Panc1 (cell line): ENCODE results near the gene THUMPD3. TPM values are rescaled to one million over a fixed set of nuclear protein-coding genes. Genes with fewer than 3 reads are reported as not detected.

Experiments used
- ATAC-seq: fragments of 200-7000 bp; cut with Tn5 transposase; 2 replicates; pipeline ENCODE4 v1.9.1; 2020; ENCODE audit warnings: mild to moderate bottlenecking, moderate library complexity
- BruUV-seq: library from RNA; stranded (reverse); fragments of 400-500 nt; replicated peaks from 2 replicates; lab custom pipeline; 2021; lab: Mats Ljungman, UMichigan
- CTCF ChIA-PET: fragments of 300-600 bp; sonication (Branson Sonifier 250); formaldehyde crosslinking; loops from one replicate; lab custom pipeline; 2022; ENCODE audit warnings: antibody characterized with exemption; lab: Charles Lee
- POLR2A ChIA-PET: fragments of 300-600 bp; sonication (Branson Sonifier 250); formaldehyde crosslinking; loops from one replicate; lab custom pipeline; 2022; ENCODE audit warnings: antibody characterized with exemption; lab: Charles Lee
- DNase-seq: peaks from one replicate; pipeline ENCODE4 v3.0.0-alpha.2; 2010; ENCODE audit warnings: low read depth, low spot score
- H3K27ac ChIP-seq: 2 replicates; pipeline ENCODE4 v1.5.1; 2011; ENCODE audit warnings: mild to moderate bottlenecking, low read length, inconsistent platforms
- H3K27me3 ChIP-seq: fragments of 200-500 bp; sonication (Bioruptor generic); 2 replicates; pipeline ENCODE4 v1.6.0; 2014; ENCODE audit warnings: low read length, inconsistent platforms; ENCODE audit not compliant: control insufficient read depth, insufficient read depth
- H3K36me3 ChIP-seq: fragments of 200-500 bp; sonication (Bioruptor generic); 2 replicates; pipeline ENCODE4 v1.5.1; 2014; ENCODE audit warnings: inconsistent platforms, mild to moderate bottlenecking, low read length, moderate library complexity; ENCODE audit not compliant: control insufficient read depth, insufficient read depth
- H3K4me1 ChIP-seq: 2 replicates; pipeline ENCODE4 v1.5.1; 2011; ENCODE audit warnings: inconsistent platforms, mild to moderate bottlenecking, low read length, moderate library complexity; ENCODE audit not compliant: control insufficient read depth, insufficient read depth
- H3K4me3 ChIP-seq, 2 experiments: 2 replicates each; pipeline ENCODE4 v1.5.1; 2011 to 2012; ENCODE audit warnings: low read depth in 2 of 2, low read length in 2 of 2, mild to moderate bottlenecking in 2 of 2, inconsistent platforms in 1 of 2, moderate library complexity in 1 of 2
- H3K9me3 ChIP-seq: fragments of 200-500 bp; sonication (Bioruptor generic); 2 replicates; pipeline ENCODE4 v1.5.1; 2014; ENCODE audit warnings: low read depth, mild to moderate bottlenecking, inconsistent platforms, low read length, moderate library complexity; ENCODE audit not compliant: control insufficient read depth, insufficient read depth
- CTCF ChIP-seq: fragments of 450-650 bp; IDR thresholded peaks from 2 replicates; pipeline ENCODE4 v1.5.1; 2017; ENCODE audit warnings: mild to moderate bottlenecking
- POLR2AphosphoS5 ChIP-seq: IDR thresholded peaks from 2 replicates; pipeline ENCODE4 v1.6.1; 2012; ENCODE audit warnings: mild to moderate bottlenecking, low read depth, low read length, moderate library complexity
- REST ChIP-seq, 2 experiments: IDR thresholded peaks; 2 replicates each; pipeline ENCODE4 v1.6.1; 2011 to 2012; ENCODE audit warnings: low read depth in 2 of 2, control low read depth in 1 of 2, low read length in 1 of 2, mild to moderate bottlenecking in 1 of 2, moderate library complexity in 1 of 2; ENCODE audit not compliant: insufficient read depth in 1 of 2
- SIN3A ChIP-seq: IDR thresholded peaks from 2 replicates; pipeline ENCODE4 v1.6.1; 2012; ENCODE audit warnings: low read depth, mild to moderate bottlenecking, low read length, moderate library complexity, borderline replicate concordance; ENCODE audit not compliant: insufficient read depth
- TCF7L2 ChIP-seq: IDR thresholded peaks from 2 replicates; pipeline ENCODE4 v1.6.1; 2011; ENCODE audit warnings: mild to moderate bottlenecking, low read depth, low read length, inconsistent platforms
- in situ Hi-C: cut with HindIII; loops from 2 replicates; pipeline ENCODE4 v1.10.0; 2016; ENCODE audit warnings: low sequenced_read_pairs, low pct_unique_long_range_greater_than_20kb
- intact Hi-C: fragments of 100-400 bp; cut with micrococcal nuclease; formaldehyde crosslinking; loops from one replicate; pipeline ENCODE4 v1.10.0; 2022; ENCODE audit not compliant: unreplicated experiment
- total RNA-seq: library from RNA; stranded (reverse); gene quantifications from one replicate; pipeline ENCODE4 v1.2.1, GENCODE V29; 2021; ENCODE audit not compliant: unreplicated experiment

The THUMPD3 gene
- total RNA-seq, 1 experiment from 2014 or later, result 43.5 TPM

GRCh38 chr3:9397332-9397905, 34.6 kb downstream of the THUMPD3 start, which contains the start of gene SETD5:
Gene SETD5 (plus strand): TSS chr3:9397615. CDS start chr3:9428939, 31,324 bp downstream.
- Histone ChIP-seq H3K27ac (peak within 1 kb of the TSS; percentile 98), H3K27me3 (no peaks in the 10 kb centered on the region), H3K9me3 (no peaks in the 10 kb centered on the region), H3K4me1 (peaks cover 39% of the 10 kb centered on the region), H3K4me3 (peak within 1 kb of the TSS; percentile 82 to 94), H3K36me3 (peaks cover 16% of the 10 kb centered on the region)
- ATAC-seq (peak; percentile 79), DNase-seq (no peak)
- ChIA-PET POLR2A (interaction anchor here (0.8 to 1.1 kb wide), 4 partner anchors 19 to 843 kb away, joined by 3 to 4 read pairs (median 3); no protein-coding TSS in a partner anchor), CTCF (interaction anchor here (0.7 kb wide), 2 partner anchors 11 to 459 kb away, joined by 9 to 12 read pairs; no protein-coding TSS in a partner anchor)
- in situ Hi-C loops (no loop called here), intact Hi-C loops (no loop called here)
- TF ChIP-seq POLR2AphosphoS5 (peak; percentile 88), SIN3A (no peak)
- no TSS peak for BruUV-seq

GRCh38 chr3:9397906-9398699, 35.2 kb downstream of the THUMPD3 start:
- H3K9me3 ChIP-seq, result no peaks in the 10 kb centered on the region
- BruUV-seq, result no TSS peak
- H3K36me3 ChIP-seq, result peaks cover 12% of the 10 kb centered on the region
- no peaks in the 10 kb centered on the region for H3K27me3 ChIP-seq
- POLR2A ChIA-PET, result interaction anchor here (0.8 kb wide), 2 partner anchors 24 to 844 kb away, joined by 3 to 4 read pairs; no protein-coding TSS in a partner anchor
- no peak for DNase-seq
- H3K27ac ChIP-seq, result peak overlapping the region; percentile 98
- no peak for ATAC-seq
- in situ Hi-C loops, result no loop called here
- intact Hi-C loops, result loop anchor here (2.0 kb wide), 1 partner anchor 25 kb away; no protein-coding TSS in a partner anchor
- peak overlapping the region; percentile 82 to 94 for H3K4me3 ChIP-seq
- peaks cover 41% of the 10 kb centered on the region for H3K4me1 ChIP-seq
- CTCF ChIA-PET, result interaction anchor here (0.7 kb wide), 2 partner anchors 12 to 460 kb away, joined by 9 to 12 read pairs; no protein-coding TSS in a partner anchor
- no peak for TF ChIP-seq TCF7L2
- TF ChIP-seq CTCF, result no peak
- TF ChIP-seq SIN3A, result no peak
- TF ChIP-seq POLR2AphosphoS5, result no peak
- no peak for TF ChIP-seq REST (IDR thresholded peaks at IDR 0.05; ENCODE audit: insufficient read depth in 1 of 2, low read depth in 2 of 2, low read length in 1 of 2)
